Parathyroid adenoma (tissue), 2 donors: ENCODE results near the gene NPM1.
A peak's percentile ranks its signal among the peaks of the same experiment; 100 is the strongest.

Source experiments
- H2AFZ ChIP-seq: fragments of 300-600 bp; sonication (generic); one replicate; pipeline ENCODE4 v1.7.0; 2017; ENCODE audit warnings: antibody characterized with exemption, mild to moderate bottlenecking
- H3K27ac ChIP-seq: fragments of 300-600 bp; sonication (generic); one replicate; pipeline ENCODE4 v1.7.0; 2017
- H3K27me3 ChIP-seq: fragments of 300-600 bp; sonication (generic); one replicate; pipeline ENCODE4 v1.7.0; 2017; ENCODE audit warnings: low read length; ENCODE audit not compliant: control insufficient read depth, insufficient read depth
- H3K36me3 ChIP-seq: fragments of 300-600 bp; sonication (generic); one replicate; pipeline ENCODE4 v1.7.0; 2017; ENCODE audit warnings: low read length; ENCODE audit not compliant: control insufficient read depth, insufficient read depth
- H3K4me1 ChIP-seq: fragments of 300-600 bp; sonication (generic); one replicate; pipeline ENCODE4 v1.7.0; 2017; ENCODE audit warnings: control low read depth
- H3K4me2 ChIP-seq: fragments of 300-600 bp; sonication (generic); one replicate; pipeline ENCODE4 v1.7.0; 2017; ENCODE audit warnings: low read length
- H3K4me3 ChIP-seq: fragments of 300-600 bp; sonication (generic); one replicate; pipeline ENCODE4 v1.7.0; 2017; ENCODE audit warnings: low read depth, low read length
- H3K79me2 ChIP-seq: fragments of 300-600 bp; sonication (generic); one replicate; pipeline ENCODE4 v1.7.0; 2017; ENCODE audit warnings: control low read depth
- H3K9ac ChIP-seq: fragments of 300-600 bp; sonication (generic); one replicate; pipeline ENCODE4 v1.7.0; 2017; ENCODE audit warnings: mild to moderate bottlenecking
- H3K9me3 ChIP-seq: fragments of 300-600 bp; sonication (generic); one replicate; pipeline ENCODE4 v1.7.0; 2017; ENCODE audit warnings: low read length; ENCODE audit not compliant: control insufficient read depth
- CTCF ChIP-seq: fragments of 300-600 bp; sonication (generic); IDR thresholded peaks from one replicate; pipeline ENCODE4 v1.7.0; 2017; ENCODE audit warnings: antibody characterized with exemption, mild to moderate bottlenecking
- donor health status: primary hyperparathyroidism.

Gene NPM1

DNA sequence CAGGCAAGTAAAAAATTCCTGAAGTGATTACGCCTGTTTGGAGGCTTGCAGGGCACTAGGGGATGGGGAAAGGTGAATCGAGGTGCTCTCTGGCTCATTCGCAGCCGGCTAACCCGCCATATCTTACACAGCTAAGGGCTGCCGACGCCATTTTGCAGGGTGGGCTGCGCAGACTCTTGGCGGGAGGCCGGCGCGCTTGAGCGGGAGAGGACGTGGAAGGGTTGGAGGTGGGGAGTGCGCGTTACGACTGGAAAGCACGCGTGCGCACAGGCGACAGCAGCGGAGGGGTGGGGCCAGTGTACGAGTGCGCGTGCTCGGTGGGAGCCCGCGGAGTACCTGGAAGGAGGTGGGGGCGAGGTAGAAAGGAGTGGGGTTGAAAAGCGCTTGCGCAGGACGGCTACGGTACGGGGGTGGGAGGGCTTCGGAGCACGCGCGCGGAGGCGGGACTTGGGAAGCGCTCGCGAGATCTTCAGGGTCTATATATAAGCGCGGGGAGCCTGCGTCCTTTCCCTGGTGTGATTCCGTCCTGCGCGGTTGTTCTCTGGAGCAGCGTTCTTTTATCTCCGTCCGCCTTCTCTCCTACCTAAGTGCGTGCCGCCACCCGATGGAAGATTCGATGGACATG is at the start of gene NPM1:
TSS of gene NPM1 (plus strand) at position 505 of the 625 bp plus-strand sequence. CDS start at position 605, 100 bp downstream.
- H3K36me3 ChIP-seq = no peaks in the 10 kb centered on the region
- H3K4me1 ChIP-seq = peaks cover 14% of the 10 kb centered on the region
- H3K79me2 ChIP-seq = peaks cover 41% of the 10 kb centered on the region
- peak within 1 kb of the TSS; percentile 86 for H3K27ac ChIP-seq
- H3K9me3 ChIP-seq = no peaks in the 10 kb centered on the region
- H3K4me3 ChIP-seq = peak within 1 kb of the TSS; percentile 94
- TF ChIP-seq CTCF = no peak
- peak within 1 kb of the TSS; percentile 91 for H3K4me2 ChIP-seq
- H3K9ac ChIP-seq = peak within 1 kb of the TSS; percentile 82
- peak within 1 kb of the TSS; percentile 91 for H2AFZ ChIP-seq
- H3K27me3 ChIP-seq = no peaks in the 10 kb centered on the region

GRCh38 chr5:171340042-171340441 is 47.6 kb upstream of the NPM1 start:
- H2AFZ ChIP-seq = no peak overlapping the region
- no peaks in the 10 kb centered on the region for H3K27me3 ChIP-seq
- no peak for TF ChIP-seq CTCF
- H3K36me3 ChIP-seq = no peaks in the 10 kb centered on the region
- no peak overlapping the region for H3K4me3 ChIP-seq
- H3K9me3 ChIP-seq = no peaks in the 10 kb centered on the region
- H3K4me2 ChIP-seq = no peak overlapping the region
- no peaks in the 10 kb centered on the region for H3K79me2 ChIP-seq
- H3K9ac ChIP-seq = no peak overlapping the region
- H3K4me1 ChIP-seq = no peaks in the 10 kb centered on the region
- no peak overlapping the region for H3K27ac ChIP-seq

DNA sequence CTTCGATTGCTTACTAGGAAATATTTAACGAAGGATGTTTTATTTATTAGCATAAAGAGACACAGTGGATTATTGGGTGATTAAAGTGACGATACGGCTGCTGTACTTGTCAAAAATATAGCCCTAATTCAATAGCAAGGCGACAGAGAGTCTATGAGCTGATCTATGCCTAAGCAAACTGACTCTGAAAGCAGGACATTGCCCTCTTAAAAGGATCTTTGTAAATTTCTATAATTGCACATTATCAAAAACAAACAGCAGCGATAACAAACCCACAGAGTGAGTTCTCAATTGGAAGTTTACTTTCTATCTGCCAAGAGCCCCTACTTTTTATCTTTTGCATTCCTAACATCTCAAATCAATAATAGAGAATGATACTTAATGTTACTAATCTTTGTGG is 47.2 kb upstream of the NPM1 start:
- H3K27me3 ChIP-seq = no peaks in the 10 kb centered on the region
- H2AFZ ChIP-seq = no peak overlapping the region
- no peak overlapping the region for H3K9ac ChIP-seq
- H3K36me3 ChIP-seq = no peaks in the 10 kb centered on the region
- H3K9me3 ChIP-seq = no peaks in the 10 kb centered on the region
- no peaks in the 10 kb centered on the region for H3K79me2 ChIP-seq
- H3K27ac ChIP-seq = no peak overlapping the region
- H3K4me2 ChIP-seq = no peak overlapping the region
- no peak for TF ChIP-seq CTCF
- no peak overlapping the region for H3K4me3 ChIP-seq
- H3K4me1 ChIP-seq = no peaks in the 10 kb centered on the region

- peak; percentile 47 for TF ChIP-seq CTCF
- no peaks in the 10 kb centered on the region for H3K27me3 ChIP-seq
These were observed 45.1 kb upstream of the NPM1 start for GRCh38 chr5:171342362-171343111.

More at GRCh38 chr5:171342362-171343111, 45.1 kb upstream of the NPM1 start:
- H3K36me3 ChIP-seq = no peaks in the 10 kb centered on the region
- H3K4me3 ChIP-seq = no peak overlapping the region
- no peak overlapping the region for H3K27ac ChIP-seq
- H3K79me2 ChIP-seq = no peaks in the 10 kb centered on the region
- H3K9ac ChIP-seq = no peak overlapping the region
- no peaks in the 10 kb centered on the region for H3K4me1 ChIP-seq
- no peak overlapping the region for H3K4me2 ChIP-seq
- no peak overlapping the region for H2AFZ ChIP-seq
- H3K9me3 ChIP-seq = no peaks in the 10 kb centered on the region
